ENCODE data around the gene PLCG2. TPM values are rescaled to one million over a fixed set of nuclear protein-coding genes. Genes with fewer than 3 reads are reported as not detected.
A peak's percentile ranks its signal among the peaks of the same experiment; 100 is the strongest.

PLCG2 gene
- total RNA-seq, 4 donors from 2014 or later = 30.5 to 243 (median 56.2) TPM

GRCh38 chr16:81938326-81939163 lies 159.5 kb downstream of the PLCG2 start:
- no peak overlapping the region for H3K4me3 ChIP-seq
- H3K36me3 ChIP-seq = peaks cover 0 to 8% (median 0%) of the 10 kb centered on the region in 3 donors
- H3K27ac ChIP-seq = no peak overlapping the region
- H3K27me3 ChIP-seq = no peaks in the 10 kb centered on the region
- H3K9me3 ChIP-seq = no peaks in the 10 kb centered on the region
- no peaks in the 10 kb centered on the region for H3K4me1 ChIP-seq
- TF ChIP-seq POLR2A (IDR thresholded peaks at IDR 0.05) = no peak
- TF ChIP-seq, protein P1, sequence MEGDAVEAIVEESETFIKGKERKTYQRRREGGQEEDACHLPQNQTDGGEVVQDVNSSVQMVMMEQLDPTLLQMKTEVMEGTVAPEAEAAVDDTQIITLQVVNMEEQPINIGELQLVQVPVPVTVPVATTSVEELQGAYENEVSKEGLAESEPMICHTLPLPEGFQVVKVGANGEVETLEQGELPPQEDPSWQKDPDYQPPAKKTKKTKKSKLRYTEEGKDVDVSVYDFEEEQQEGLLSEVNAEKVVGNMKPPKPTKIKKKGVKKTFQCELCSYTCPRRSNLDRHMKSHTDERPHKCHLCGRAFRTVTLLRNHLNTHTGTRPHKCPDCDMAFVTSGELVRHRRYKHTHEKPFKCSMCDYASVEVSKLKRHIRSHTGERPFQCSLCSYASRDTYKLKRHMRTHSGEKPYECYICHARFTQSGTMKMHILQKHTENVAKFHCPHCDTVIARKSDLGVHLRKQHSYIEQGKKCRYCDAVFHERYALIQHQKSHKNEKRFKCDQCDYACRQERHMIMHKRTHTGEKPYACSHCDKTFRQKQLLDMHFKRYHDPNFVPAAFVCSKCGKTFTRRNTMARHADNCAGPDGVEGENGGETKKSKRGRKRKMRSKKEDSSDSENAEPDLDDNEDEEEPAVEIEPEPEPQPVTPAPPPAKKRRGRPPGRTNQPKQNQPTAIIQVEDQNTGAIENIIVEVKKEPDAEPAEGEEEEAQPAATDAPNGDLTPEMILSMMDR (IDR thresholded peaks at IDR 0.05) = no peak
- DNase-seq = no peak

- no peak for DNase-seq
- no peak overlapping the region for H3K4me3 ChIP-seq
- no peak overlapping the region for H3K27ac ChIP-seq
- peaks cover 0 to 8% (median 0%) of the 10 kb centered on the region in 3 donors for H3K36me3 ChIP-seq
- no peaks in the 10 kb centered on the region for H3K4me1 ChIP-seq
- TF ChIP-seq, protein P1 (IDR thresholded peaks at IDR 0.05) = no peak
- H3K9me3 ChIP-seq = no peaks in the 10 kb centered on the region
- no peaks in the 10 kb centered on the region for H3K27me3 ChIP-seq
Measured at GRCh38 chr16:81939164-81940056, 160.3 kb downstream of the PLCG2 start.

GRCh38 chr16:81940781-81941560 lies 161.9 kb downstream of the PLCG2 start:
- Histone ChIP-seq H3K9me3 (no peaks in the 10 kb centered on the region), H3K27me3 (no peaks in the 10 kb centered on the region), H3K4me3 (no peak overlapping the region), H3K27ac (no peak overlapping the region), H3K4me1 (no peaks in the 10 kb centered on the region), H3K36me3 (peaks cover 0 to 6% (median 0%) of the 10 kb centered on the region in 3 donors)
- TF ChIP-seq, protein P1 (IDR thresholded peaks at IDR 0.05) = peak in 4 of 6 experiments; percentile 40 to 76 (median 70)
- TF ChIP-seq POLR2A (IDR thresholded peaks at IDR 0.05) = no peak
- no peak for DNase-seq

DNA sequence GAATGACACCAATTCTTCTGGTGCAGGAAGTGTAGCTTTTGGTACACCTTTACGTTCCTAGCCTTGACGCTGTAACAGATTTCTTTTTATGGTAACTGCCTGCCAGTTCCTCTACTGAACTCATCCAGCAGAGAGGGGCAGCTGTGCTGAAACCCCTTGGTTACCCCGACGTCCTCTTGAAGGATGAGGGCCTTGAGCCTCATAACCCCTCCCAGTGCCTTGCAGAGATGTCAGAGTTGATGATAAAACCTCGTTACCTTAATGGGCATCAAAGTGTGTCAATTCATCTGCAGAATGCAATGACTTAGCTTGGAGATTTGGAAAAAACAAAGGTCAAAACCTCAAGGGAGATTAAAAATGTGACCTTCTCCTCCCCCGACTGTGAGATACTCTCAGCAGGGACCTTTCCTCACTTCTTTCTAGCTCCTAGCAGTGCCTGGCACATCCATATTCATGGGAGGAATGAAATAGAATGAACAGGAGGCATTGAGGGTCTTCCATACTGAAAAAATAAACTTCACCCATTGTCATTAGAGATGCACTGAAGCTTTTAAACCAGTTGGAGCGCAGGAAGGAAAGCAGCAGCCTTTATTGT lies 163.0 kb downstream of the PLCG2 start:
- no peak for DNase-seq
- H3K4me3 ChIP-seq = no peak overlapping the region
- no peaks in the 10 kb centered on the region for H3K4me1 ChIP-seq
- H3K27ac ChIP-seq = no peak overlapping the region
- no peaks in the 10 kb centered on the region for H3K27me3 ChIP-seq
- peaks cover 0 to 10% (median 0%) of the 10 kb centered on the region in 3 donors for H3K36me3 ChIP-seq
- H3K9me3 ChIP-seq = no peaks in the 10 kb centered on the region
- no peak for TF ChIP-seq POLR2A (IDR thresholded peaks at IDR 0.05)
- TF ChIP-seq, protein P1 (IDR thresholded peaks at IDR 0.05) = no peak

DNA sequence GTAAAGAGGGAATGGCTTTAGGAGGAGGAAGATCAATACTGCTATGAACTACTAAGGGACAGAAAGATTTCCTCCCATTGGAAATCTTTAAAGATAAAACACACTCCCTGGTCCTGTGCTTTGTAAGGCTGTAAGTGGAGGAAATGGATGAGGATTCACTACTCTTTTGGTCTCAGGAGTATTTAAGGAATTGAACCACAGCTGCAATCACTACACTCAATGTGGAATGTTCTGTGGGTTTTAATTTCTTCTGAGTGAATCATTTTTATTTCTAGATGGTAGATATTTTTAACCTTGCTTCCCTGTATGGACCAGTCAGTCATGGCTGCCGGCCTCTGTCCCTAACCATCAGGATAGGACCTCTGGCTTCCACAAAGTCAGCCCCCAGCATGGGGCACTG lies 166.6 kb downstream of the PLCG2 start:
- peaks cover 0 to under 1% (median 0%) of the 10 kb centered on the region in 4 donors for H3K9me3 ChIP-seq
- H3K4me1 ChIP-seq = no peaks in the 10 kb centered on the region
- H3K36me3 ChIP-seq = peaks cover 0 to 17% (median 0%) of the 10 kb centered on the region in 3 donors
- H3K4me3 ChIP-seq = no peak overlapping the region
- H3K27ac ChIP-seq = no peak overlapping the region
- no peak for DNase-seq
- H3K27me3 ChIP-seq = no peaks in the 10 kb centered on the region
- TF ChIP-seq POLR2A (IDR thresholded peaks at IDR 0.05) = no peak
- TF ChIP-seq, protein P1 (IDR thresholded peaks at IDR 0.05) = no peak

Data from Peyer's patch (tissue), 4 donors.